ENCODE measurements around the gene PALD1. TPM values are rescaled to one million over a fixed set of nuclear protein-coding genes. Genes with fewer than 3 reads are reported as not detected.

The PALD1 gene
- total RNA-seq, 2 donors from 2014 or later = 6.7 to 7.4 TPM

GRCh38 chr10:70541736-70542564 lies 63.4 kb downstream of the PALD1 start:
- DNase-seq (ENCODE audit: low spot score) = no peak
- intact Hi-C loops (cut with DNase I) = loop anchor here in 1 of 2 donors (2.0 to 5.0 kb wide), 3 partner anchors 31 to 330 kb away; no protein-coding TSS in a partner anchor

- intact Hi-C loops (cut with DNase I) = loop anchor here in 1 of 2 donors (5.0 kb wide), 1 partner anchor 330 kb away; no protein-coding TSS in a partner anchor
- DNase-seq (ENCODE audit: low spot score) = no peak
Measured at GRCh38 chr10:70542565-70542938, 64.0 kb downstream of the PALD1 start.

- intact Hi-C loops (cut with DNase I) = loop anchor here in 1 of 2 donors (5.0 kb wide), 1 partner anchor 328 kb away; no protein-coding TSS in a partner anchor
- DNase-seq (ENCODE audit: low spot score) = no peak
Measured at GRCh38 chr10:70543911-70544310, 65.3 kb downstream of the PALD1 start.

- no peak for DNase-seq (ENCODE audit: low spot score)
- intact Hi-C loops (cut with DNase I) = loop anchor here (5.0 kb wide), 3 partner anchors 82 to 328 kb away; no protein-coding TSS in a partner anchor
Measured at GRCh38 chr10:70544431-70545340, 66.1 kb downstream of the PALD1 start.

GRCh38 chr10:70546584-70546983 lies 68.0 kb downstream of the PALD1 start:
- intact Hi-C loops (cut with DNase I) = loop anchor here (5.0 kb wide), 2 partner anchors 84 to 211 kb away; no protein-coding TSS in a partner anchor
- DNase-seq (ENCODE audit: low spot score) = no peak

- no peak for DNase-seq (ENCODE audit: low spot score)
- intact Hi-C loops (cut with DNase I) = loop anchor here (5.0 kb wide), 2 partner anchors 87 to 208 kb away; no protein-coding TSS in a partner anchor
Measured at GRCh38 chr10:70549351-70549961, 70.9 kb downstream of the PALD1 start.

- no peak for DNase-seq (ENCODE audit: low spot score)
- intact Hi-C loops (cut with DNase I) = loop anchor here (5.0 kb wide), 2 partner anchors 88 to 207 kb away; no protein-coding TSS in a partner anchor
Measured at GRCh38 chr10:70549962-70550458, 71.4 kb downstream of the PALD1 start.

- intact Hi-C loops (cut with DNase I) = loop anchor here in 1 of 2 donors (5.0 kb wide), 1 partner anchor 207 kb away; no protein-coding TSS in a partner anchor
- no peak for DNase-seq (ENCODE audit: low spot score)
Measured at GRCh38 chr10:70550459-70550858, 71.9 kb downstream of the PALD1 start.

- DNase-seq (ENCODE audit: low spot score) = no peak
- intact Hi-C loops (cut with DNase I) = loop anchor here in 1 of 2 donors (5.0 kb wide), 1 partner anchor 206 kb away; no protein-coding TSS in a partner anchor
Measured at GRCh38 chr10:70551466-70551865, 72.9 kb downstream of the PALD1 start.

- intact Hi-C loops (cut with DNase I) = loop anchor here in 1 of 2 donors (5.0 kb wide), 1 partner anchor 205 kb away; no protein-coding TSS in a partner anchor
- no peak for DNase-seq (ENCODE audit: low spot score)
Measured at GRCh38 chr10:70551971-70552422, 73.4 kb downstream of the PALD1 start.

- intact Hi-C loops (cut with DNase I) = loop anchor here in 1 of 2 donors (5.0 kb wide), 1 partner anchor 205 kb away; no protein-coding TSS in a partner anchor
- no peak for DNase-seq (ENCODE audit: low spot score)
Measured at GRCh38 chr10:70552586-70552985, 74.0 kb downstream of the PALD1 start.

- intact Hi-C loops (cut with DNase I) = no loop called here
- DNase-seq (ENCODE audit: low spot score) = peak; percentile 35
Measured at GRCh38 chr10:70555371-70555770, 76.8 kb downstream of the PALD1 start.

GRCh38 chr10:70557086-70557845 lies 78.7 kb downstream of the PALD1 start:
- intact Hi-C loops (cut with DNase I) = no loop called here
- peak; percentile 48 for DNase-seq (ENCODE audit: low spot score)

- intact Hi-C loops (cut with DNase I) = no loop called here
Measured at GRCh38 chr10:70557876-70558275, 79.3 kb downstream of the PALD1 start.

GRCh38 chr10:70558295-70558694 lies 79.7 kb downstream of the PALD1 start:
- intact Hi-C loops (cut with DNase I) = no loop called here
- DNase-seq (ENCODE audit: low spot score) = peak; percentile 32

More at GRCh38 chr10:70557876-70558275, 79.3 kb downstream of the PALD1 start:
- DNase-seq (ENCODE audit: low spot score) = peak; percentile 44

- intact Hi-C loops (cut with DNase I) = no loop called here
- DNase-seq (ENCODE audit: low spot score) = peak; percentile 82
Measured at GRCh38 chr10:70558871-70559810, 80.6 kb downstream of the PALD1 start.

GRCh38 chr10:70559861-70560260 lies 81.3 kb downstream of the PALD1 start:
- intact Hi-C loops (cut with DNase I) = loop anchor here in 1 of 2 donors (5.0 kb wide), 1 partner anchor 212 kb away; no protein-coding TSS in a partner anchor

More at GRCh38 chr10:70559861-70560260, 81.3 kb downstream of the PALD1 start:
- peak; percentile 74 for DNase-seq (ENCODE audit: low spot score)
